OCI-LY3 (cell line): Measurements from ENCODE around the gene ATP8B4.

ENCODE experiments used
- H2AFZ ChIP-seq: fragments of 200-600, 300-600 bp; shearing (Covaris generic); 2 replicates; pipeline ENCODE4 v1.6.0; 2014; ENCODE audit warnings: antibody characterized with exemption, low read depth, low read length
- H3K27ac ChIP-seq: fragments of 200-600, 300-600 bp; sonication (generic); 2 replicates; pipeline ENCODE4 v1.5.1; 2014; ENCODE audit warnings: mild to moderate bottlenecking, low read length, moderate library complexity, mixed read lengths
- H3K27me3 ChIP-seq: fragments of 200-600, 300-600 bp; sonication (generic); 2 replicates; pipeline ENCODE4 v1.6.1; 2014; ENCODE audit warnings: low read depth, low read length, mixed read lengths
- H3K36me3 ChIP-seq: fragments of 200-600, 300-600 bp; sonication (generic); replicated peaks from 2 replicates; pipeline ENCODE3; 2014; ENCODE audit warnings: low read depth, low read length, mixed read lengths
- H3K4me1 ChIP-seq: fragments of 300-600, 200-600 bp; sonication (generic); 2 replicates; pipeline ENCODE4 v1.6.1; 2014; ENCODE audit warnings: low read length, mixed read lengths
- H3K4me2 ChIP-seq: fragments of 200-600, 300-600 bp; sonication (generic); 2 replicates; pipeline ENCODE4 v1.6.1; 2014; ENCODE audit warnings: low read length, mixed read lengths
- H3K4me3 ChIP-seq: fragments of 300-600, 200-600 bp; sonication (generic); 2 replicates; pipeline ENCODE4 v1.5.1; 2014; ENCODE audit warnings: antibody characterized with exemption, mild to moderate bottlenecking, low read length, moderate library complexity
- H3K79me2 ChIP-seq: fragments of 300-600, 200-600 bp; shearing (Covaris generic); 2 replicates; pipeline ENCODE4 v1.6.1; 2014; ENCODE audit warnings: mild to moderate bottlenecking, low read length, mixed read lengths
- H3K9ac ChIP-seq: fragments of 300-600, 200-600 bp; shearing (Covaris generic); 2 replicates; pipeline ENCODE4 v1.6.0; 2014; ENCODE audit warnings: mild to moderate bottlenecking, low read length, moderate library complexity
- H3K9me3 ChIP-seq: fragments of 200-600, 300-600 bp; shearing (Covaris generic); 2 replicates; pipeline ENCODE4 v1.6.1; 2014; ENCODE audit warnings: low read length, mixed read lengths; ENCODE audit not compliant: insufficient read depth
- H4K20me1 ChIP-seq: fragments of 200-600, 300-600 bp; sonication (generic); 2 replicates; pipeline ENCODE4 v1.6.1; 2016; ENCODE audit warnings: low read length, mixed read lengths; ENCODE audit not compliant: insufficient read depth
- CTCF ChIP-seq: fragments of 200-600, 300-600 bp; sonication (generic); IDR thresholded peaks from 2 replicates; pipeline ENCODE4 v1.5.1; 2014; ENCODE audit warnings: antibody characterized with exemption, low read length, low read depth
- EZH2phosphoT487 ChIP-seq: fragments of 200-600 bp; shearing (Covaris generic); IDR thresholded peaks from 2 replicates; pipeline ENCODE4 v1.6.1; 2018; ENCODE audit warnings: antibody characterized with exemption, mixed run types, low read depth

The ATP8B4 gene

GRCh38 chr15:50059203-50059772 is 59.7 kb downstream of the ATP8B4 start:
- Histone ChIP-seq H3K4me3 (no peak overlapping the region), H2AFZ (no peak overlapping the region), H3K27ac (no peak overlapping the region), H3K9ac (no peak overlapping the region), H3K36me3 (no peaks in the 10 kb centered on the region), H3K79me2 (no peaks in the 10 kb centered on the region), H3K4me1 (no peaks in the 10 kb centered on the region), H4K20me1 (no peaks in the 10 kb centered on the region), H3K27me3 (0 out of 2 replicates have a peak, but pooled peaks cover 4% of the 10 kb centered on the region), H3K9me3 (no peaks in the 10 kb centered on the region), H3K4me2 (no peak overlapping the region)
- TF ChIP-seq EZH2phosphoT487 (no peak), CTCF (no peak)

GRCh38 chr15:50057905-50058639 is 61.0 kb downstream of the ATP8B4 start:
- no peaks in the 10 kb centered on the region for H3K79me2 ChIP-seq
- no peaks in the 10 kb centered on the region for H3K36me3 ChIP-seq
- no peaks in the 10 kb centered on the region for H4K20me1 ChIP-seq
- no peaks in the 10 kb centered on the region for H3K27me3 ChIP-seq
- no peak overlapping the region for H3K27ac ChIP-seq
- H3K9me3 ChIP-seq = no peaks in the 10 kb centered on the region
- H3K4me2 ChIP-seq = no peak overlapping the region
- no peak overlapping the region for H3K9ac ChIP-seq
- TF ChIP-seq EZH2phosphoT487 (no peak), CTCF (no peak)
- no peaks in the 10 kb centered on the region for H3K4me1 ChIP-seq
- H3K4me3 ChIP-seq = no peak overlapping the region
- H2AFZ ChIP-seq = no peak overlapping the region; the same call in 1 of the 2 replicates

GRCh38 chr15:50057196-50057595 is 61.8 kb downstream of the ATP8B4 start:
- no peaks in the 10 kb centered on the region for H3K36me3 ChIP-seq
- no peak overlapping the region for H3K9ac ChIP-seq
- no peaks in the 10 kb centered on the region for H3K9me3 ChIP-seq
- TF ChIP-seq EZH2phosphoT487 (no peak), CTCF (no peak)
- no peak overlapping the region for H3K4me2 ChIP-seq
- H3K27ac ChIP-seq = no peak overlapping the region
- no peak overlapping the region for H3K4me3 ChIP-seq
- H2AFZ ChIP-seq = no peak overlapping the region
- H3K4me1 ChIP-seq = no peaks in the 10 kb centered on the region
- H3K27me3 ChIP-seq = no peaks in the 10 kb centered on the region
- H4K20me1 ChIP-seq = no peaks in the 10 kb centered on the region
- H3K79me2 ChIP-seq = no peaks in the 10 kb centered on the region

- H3K9ac ChIP-seq = no peak overlapping the region
- H3K9me3 ChIP-seq = no peaks in the 10 kb centered on the region
- H3K4me3 ChIP-seq = no peak overlapping the region
- no peaks in the 10 kb centered on the region for H3K79me2 ChIP-seq
- H3K4me2 ChIP-seq = no peak overlapping the region
- no peaks in the 10 kb centered on the region for H3K27me3 ChIP-seq
- TF ChIP-seq CTCF (no peak), EZH2phosphoT487 (no peak)
- H3K27ac ChIP-seq = no peak overlapping the region
- no peaks in the 10 kb centered on the region for H3K36me3 ChIP-seq
- H3K4me1 ChIP-seq = no peaks in the 10 kb centered on the region
- H4K20me1 ChIP-seq = no peaks in the 10 kb centered on the region
- no peak overlapping the region for H2AFZ ChIP-seq
These were observed 63.3 kb downstream of the ATP8B4 start for GRCh38 chr15:50055750-50056157.
